C4-2B (cell line): ENCODE data around the gene NPR2.

Experiments used
- H3K27ac ChIP-seq: fragments of 450-650 bp; 2 replicates; pipeline ENCODE4 v1.5.1; 2017
- CTCF ChIP-seq: fragments of 450-650 bp; conservative IDR thresholded peaks from 2 replicates; pipeline ENCODE4 v1.5.1; 2017; ENCODE audit warnings: mild to moderate bottlenecking
- ZFX ChIP-seq: fragments of 450-650 bp; IDR thresholded peaks from 2 replicates; pipeline ENCODE4 v1.6.1; 2017

Gene NPR2

GRCh38 chr9:35852876-35853865 lies 61.8 kb downstream of the NPR2 start:
- no peak for TF ChIP-seq ZFX
- no peak for TF ChIP-seq CTCF
- no peak overlapping the region for H3K27ac ChIP-seq

GRCh38 chr9:35854091-35854762 lies 62.8 kb downstream of the NPR2 start:
- H3K27ac ChIP-seq: no peak overlapping the region

GRCh38 chr9:35856206-35856605 lies 64.8 kb downstream of the NPR2 start:
- no peak for TF ChIP-seq ZFX
- TF ChIP-seq CTCF: no peak
- no peak overlapping the region for H3K27ac ChIP-seq

More at GRCh38 chr9:35854091-35854762, 62.8 kb downstream of the NPR2 start:
- TF ChIP-seq ZFX (no peak), CTCF (no peak)

- H3K27ac ChIP-seq: no peak overlapping the region
- no peak for TF ChIP-seq ZFX
- no peak for TF ChIP-seq CTCF
These were observed 65.5 kb downstream of the NPR2 start for GRCh38 chr9:35856882-35857281.

- H3K27ac ChIP-seq: no peak overlapping the region
These were observed 67.1 kb downstream of the NPR2 start for GRCh38 chr9:35858458-35858857.

More at GRCh38 chr9:35858458-35858857, 67.1 kb downstream of the NPR2 start:
- TF ChIP-seq ZFX: no peak
- TF ChIP-seq CTCF: no peak
